GM13977 (cell line): Measurements from ENCODE around the gene MDK.

ENCODE experiments used
- DNase-seq: peaks from one replicate; pipeline ENCODE4 v3.0.0; 2012; ENCODE audit warnings: low spot score
- CTCF ChIP-seq: IDR thresholded peaks from 2 replicates; pipeline ENCODE4 v1.5.1; 2012; ENCODE audit warnings: mild to moderate bottlenecking, control low read depth; ENCODE audit not compliant: insufficient read depth; ENCODE audit errors: extremely low read depth, missing control alignments
- in situ Hi-C: fragments of 300-500 bp; cut with MboI; formaldehyde crosslinking; loops from one replicate; pipeline ENCODE4 v1.12.0; 2022; ENCODE audit warnings: low sequenced_read_pairs, low pct_unique_long_range_greater_than_20kb, mixed read lengths, inconsistent platforms; ENCODE audit not compliant: unreplicated experiment

The MDK gene

GRCh38 chr11:46362156-46363030 is 19.1 kb upstream of the MDK start:
- DNase-seq = no peak
- in situ Hi-C loops = no loop called here
- no peak for TF ChIP-seq CTCF

GRCh38 chr11:46363031-46363407 is 18.4 kb upstream of the MDK start:
- no peak for TF ChIP-seq CTCF
- no peak for DNase-seq
- in situ Hi-C loops = no loop called here

GRCh38 chr11:46363455-46364005 is 17.9 kb upstream of the MDK start:
- DNase-seq = no peak

GRCh38 chr11:46364056-46364455 is 17.4 kb upstream of the MDK start:
- TF ChIP-seq CTCF = no peak
- in situ Hi-C loops = no loop called here
- DNase-seq = no peak

More at GRCh38 chr11:46363455-46364005, 17.9 kb upstream of the MDK start:
- in situ Hi-C loops = no loop called here
- TF ChIP-seq CTCF = no peak

GRCh38 chr11:46364791-46365190 is 16.7 kb upstream of the MDK start:
- no peak for DNase-seq
- TF ChIP-seq CTCF = no peak
- in situ Hi-C loops = no loop called here

- DNase-seq = no peak
- no peak for TF ChIP-seq CTCF
- in situ Hi-C loops = no loop called here
Measured at GRCh38 chr11:46366260-46366659, 15.2 kb upstream of the MDK start.
